ENCODE data around the gene CSTPP1.

- TF ChIP-seq ZC3H10 (CRISPR knock-in tag; IDR thresholded peaks at IDR 0.05) (no peak), PATZ1 (CRISPR knock-in tag; IDR thresholded peaks at IDR 0.05; ENCODE audit: borderline replicate concordance) (no peak), TCF4 (CRISPR knock-in tag; IDR thresholded peaks at IDR 0.05; ENCODE audit: borderline replicate concordance) (no peak), TSHZ2 (CRISPR knock-in tag; IDR thresholded peaks at IDR 0.05) (no peak), RARB (CRISPR knock-in tag; IDR thresholded peaks at IDR 0.05) (no peak), ESRRG (CRISPR knock-in tag; IDR thresholded peaks at IDR 0.05) (no peak), GLIS3 (CRISPR knock-in tag; IDR thresholded peaks at IDR 0.05) (no peak), ZNF565 (CRISPR knock-in tag; conservative IDR thresholded peaks at IDR 0.05; ENCODE audit: low read depth) (no peak), CSRNP3 (CRISPR knock-in tag; IDR thresholded peaks at IDR 0.05) (no peak), TOX (CRISPR knock-in tag; IDR thresholded peaks at IDR 0.05; ENCODE audit: borderline replicate concordance) (no peak), ZFP3 (CRISPR knock-in tag; IDR thresholded peaks at IDR 0.05) (no peak), ZNF70 (CRISPR knock-in tag; IDR thresholded peaks at IDR 0.05) (no peak), PPARA (CRISPR knock-in tag; IDR thresholded peaks at IDR 0.05; ENCODE audit: borderline replicate concordance) (no peak), ARNTL (CRISPR knock-in tag; IDR thresholded peaks at IDR 0.05; ENCODE audit: borderline replicate concordance, low read depth) (no peak)
Measured at GRCh38 chr11:47155879-47156278, 219.3 kb downstream of the CSTPP1 start.
